DND-41 (cell line): ENCODE results near the gene RBMS2.

Experiments
- CTCF ChIP-seq: IDR thresholded peaks from 2 replicates; pipeline ENCODE4 v1.5.1; 2012; ENCODE audit warnings: borderline replicate concordance, low read length, moderate library complexity, mild to moderate bottlenecking; ENCODE audit not compliant: poor library complexity, severe bottlenecking; ENCODE audit errors: extremely low read depth
- EZH2 ChIP-seq: IDR thresholded peaks from 3 replicates; pipeline ENCODE4 v1.6.1; 2012; ENCODE audit warnings: borderline replicate concordance, low read depth, mild to moderate bottlenecking, moderate library complexity, low read length, inconsistent platforms; ENCODE audit not compliant: severe bottlenecking

DNA sequence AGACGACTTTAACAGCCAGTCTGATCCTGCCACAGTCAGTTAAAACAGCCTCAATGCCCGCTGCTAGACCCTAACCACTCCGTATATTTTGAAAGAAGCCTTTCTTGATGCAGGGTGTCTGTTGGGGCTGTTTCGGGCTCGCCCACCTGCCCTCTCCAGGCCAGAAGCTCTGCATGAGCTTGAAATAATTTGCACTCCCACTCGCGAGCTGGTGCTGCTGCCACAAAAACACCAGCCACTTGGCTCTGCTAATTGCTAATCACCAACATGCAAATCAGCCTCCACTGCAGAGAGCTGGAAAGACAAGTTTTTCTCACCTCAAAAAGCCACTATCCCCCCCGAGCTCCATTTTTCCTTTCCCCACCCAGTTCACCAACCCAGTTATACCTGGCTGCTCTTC is 93.0 kb downstream of the RBMS2 start:
- TF ChIP-seq CTCF (no peak), EZH2 (no peak)
